NAMALWA (cell line): ENCODE results near the gene DCC.

Experiments
- DNase-seq: peaks from one replicate; pipeline ENCODE4 v3.0.0-alpha.2; 2015; ENCODE audit warnings: low spot score

The DCC gene

DNA sequence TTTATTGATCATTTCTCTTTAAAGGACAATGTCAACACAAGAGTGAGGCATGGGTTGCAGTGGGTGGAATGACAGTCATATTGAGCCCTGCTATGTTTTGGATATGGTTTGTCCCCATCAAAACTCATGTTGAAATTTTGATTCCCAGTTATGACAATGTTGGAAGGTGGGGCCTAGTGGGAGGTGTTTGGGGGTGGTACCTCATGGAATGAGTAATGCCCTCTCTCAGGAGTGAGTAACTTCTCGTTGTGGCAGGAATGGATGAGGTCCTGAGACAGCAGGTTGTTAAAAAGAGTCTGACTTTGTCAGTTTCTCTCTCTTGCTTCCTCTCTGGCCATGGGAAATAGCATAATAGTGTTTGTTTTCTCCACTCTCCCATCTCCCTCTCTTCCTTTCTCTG lies 345.3 kb downstream of the DCC start:
- DNase-seq = no peak

DNA sequence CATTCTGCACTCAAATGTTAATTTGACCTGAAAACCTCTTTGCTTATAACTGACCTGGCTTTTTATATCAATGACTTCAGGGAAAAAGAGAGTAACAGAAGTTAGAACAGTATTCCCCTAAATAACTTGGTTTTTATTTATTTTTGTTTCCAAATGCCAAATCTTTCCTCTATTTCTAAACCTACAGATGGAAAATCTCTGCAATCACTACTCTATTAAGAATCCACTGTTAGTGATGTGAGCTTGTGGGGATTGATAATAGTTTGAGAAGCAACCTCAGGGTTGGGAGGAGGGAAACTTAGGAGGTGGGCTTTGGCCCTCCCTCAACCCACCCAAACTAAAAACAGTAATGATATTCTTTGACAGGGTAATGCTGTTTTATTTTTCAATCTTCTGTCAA lies 351.8 kb downstream of the DCC start:
- DNase-seq = no peak

DNA sequence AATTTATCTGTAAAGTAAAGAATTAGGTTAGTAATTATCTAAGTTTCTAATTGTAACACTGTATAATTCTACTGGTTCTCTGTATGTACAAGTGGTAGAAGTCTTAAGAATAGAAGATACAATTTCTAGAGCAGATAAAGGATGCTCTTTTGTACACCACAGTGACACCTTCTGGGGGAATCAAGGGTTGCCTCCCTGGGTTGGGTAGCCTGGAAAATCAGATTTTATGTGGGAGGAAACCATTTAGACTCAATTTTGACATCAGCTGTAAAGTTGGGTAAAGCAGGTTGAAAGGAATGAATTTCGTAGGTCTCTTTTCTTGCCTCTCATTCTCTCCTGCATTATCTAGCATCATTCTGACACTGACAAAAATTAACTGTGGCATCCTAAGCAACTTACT lies 354.8 kb downstream of the DCC start:
- DNase-seq = peak; percentile 54

DNA sequence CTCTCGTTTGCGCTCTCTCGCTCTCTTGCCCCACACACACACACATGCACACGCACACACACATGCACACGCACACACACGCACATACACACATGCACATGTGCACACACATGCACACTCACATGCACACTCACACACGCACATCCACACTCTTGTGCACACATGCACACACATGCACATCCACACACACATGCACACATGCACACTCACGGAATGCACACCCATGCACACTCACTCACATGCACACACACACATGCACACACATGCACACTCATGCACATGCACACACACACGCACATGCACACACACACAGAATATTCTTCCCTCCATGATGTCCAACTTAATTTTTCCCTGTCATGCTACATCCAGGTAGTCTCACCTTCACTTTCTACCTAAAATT lies 360.1 kb downstream of the DCC start:
- no peak for DNase-seq

DNA sequence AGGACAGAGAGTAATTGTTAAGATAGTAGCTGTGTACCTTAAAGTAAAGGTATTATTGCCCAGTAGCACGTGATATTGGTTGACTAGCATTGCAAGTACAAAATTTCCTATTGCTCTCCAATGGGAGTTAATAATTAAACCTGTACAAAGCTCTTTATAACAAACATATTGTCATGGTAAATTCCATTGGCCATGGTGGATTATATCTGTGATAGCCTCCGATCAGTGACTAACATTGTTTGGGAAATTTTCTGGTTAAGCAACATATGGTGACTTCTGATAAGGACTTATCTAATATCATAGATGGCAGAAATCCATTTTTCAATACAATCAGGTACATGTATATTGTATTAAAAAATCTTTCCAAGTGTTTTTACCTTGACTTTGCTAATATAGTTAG lies 360.8 kb downstream of the DCC start:
- DNase-seq = no peak

DNA sequence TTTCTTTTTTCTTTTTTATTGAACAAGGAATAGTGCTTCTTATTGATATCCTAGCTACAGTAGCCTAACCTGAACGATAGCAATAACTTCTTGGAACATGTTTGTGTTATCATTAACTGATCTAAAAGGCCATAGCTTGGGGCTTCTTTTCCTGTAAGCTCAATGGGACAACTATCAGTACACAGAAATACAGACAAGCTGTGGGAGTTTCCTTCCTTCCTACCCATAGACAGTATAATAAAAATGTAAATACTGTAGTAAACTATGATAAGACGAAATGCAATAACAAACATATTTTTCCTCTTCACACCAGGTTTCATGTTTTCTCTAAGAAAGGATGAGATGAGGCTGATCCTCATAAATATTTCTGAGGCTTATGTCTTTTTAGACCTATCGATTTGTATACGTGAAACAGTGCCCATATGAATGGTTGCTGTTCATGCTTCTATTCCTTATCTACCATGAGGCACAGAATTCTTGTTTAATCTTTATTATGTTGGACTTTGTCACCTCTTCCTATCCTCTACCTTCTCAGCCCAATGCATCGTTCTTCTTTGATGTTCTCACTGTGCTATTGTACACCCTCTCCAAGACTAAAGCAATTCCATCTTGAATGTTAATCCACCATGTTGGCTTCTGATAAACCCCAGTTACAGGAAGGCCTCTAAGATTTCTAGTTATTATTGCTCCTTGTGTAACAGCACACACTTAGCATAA lies 361.4 kb downstream of the DCC start:
- no peak for DNase-seq

DNA sequence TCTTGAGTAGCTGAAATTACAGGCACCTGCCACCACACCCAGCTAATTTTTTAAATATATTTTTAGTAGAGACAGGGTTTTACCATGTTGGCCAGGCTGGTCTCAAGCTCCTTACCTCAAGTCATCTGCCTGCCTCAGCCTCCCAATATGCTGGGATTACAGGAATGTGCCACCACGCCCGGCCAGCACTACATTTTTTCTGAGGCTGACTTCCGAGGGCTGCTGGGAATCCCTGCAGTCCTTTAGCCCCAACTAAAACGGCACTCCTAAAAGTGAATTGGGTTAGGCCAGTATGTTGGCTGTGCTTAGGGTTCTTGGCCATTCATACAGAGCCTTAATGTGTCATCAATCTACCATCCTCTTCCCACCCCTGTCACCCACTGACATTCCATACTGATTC lies 375.4 kb downstream of the DCC start:
- DNase-seq = no peak

DNA sequence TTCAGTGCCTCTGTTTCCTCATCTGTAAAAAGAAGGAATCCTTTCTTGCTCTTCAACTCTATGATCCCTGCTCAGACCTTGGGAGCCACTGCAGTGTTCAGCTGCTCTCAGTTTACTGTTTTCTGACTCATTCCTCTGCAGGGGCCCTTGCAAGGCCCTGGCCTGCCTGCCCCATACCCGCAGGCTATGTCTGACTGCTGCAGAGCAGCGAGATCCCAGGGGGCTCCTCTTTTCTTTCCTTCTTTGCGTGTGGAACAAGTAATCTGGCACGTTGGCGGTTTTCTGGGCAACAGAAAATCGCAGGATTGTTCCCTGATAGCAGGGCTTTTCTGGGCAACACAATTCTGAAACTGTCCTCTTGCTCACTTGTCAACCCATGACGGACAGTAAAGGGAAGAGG lies 376.0 kb downstream of the DCC start:
- DNase-seq = no peak

DNA sequence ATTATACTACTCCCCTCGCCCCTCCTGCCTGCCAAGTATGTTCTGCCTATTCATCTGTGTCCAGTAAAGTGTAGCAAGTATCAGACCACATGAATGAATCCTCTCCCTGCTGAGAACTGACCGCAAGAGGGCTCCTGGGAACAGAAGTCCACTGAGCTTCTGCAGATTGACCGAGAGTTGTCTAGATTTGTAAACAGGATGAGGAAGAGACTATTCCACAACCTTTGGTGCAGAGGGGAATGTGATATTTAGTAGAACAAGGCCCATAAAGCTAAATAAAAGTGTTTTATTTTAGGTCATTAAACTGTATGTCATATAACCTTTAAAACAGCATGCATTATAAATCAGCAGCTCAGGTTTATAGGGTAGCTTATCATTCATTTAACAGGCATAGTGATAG lies 377.0 kb downstream of the DCC start:
- DNase-seq = peak; percentile 19

DNA sequence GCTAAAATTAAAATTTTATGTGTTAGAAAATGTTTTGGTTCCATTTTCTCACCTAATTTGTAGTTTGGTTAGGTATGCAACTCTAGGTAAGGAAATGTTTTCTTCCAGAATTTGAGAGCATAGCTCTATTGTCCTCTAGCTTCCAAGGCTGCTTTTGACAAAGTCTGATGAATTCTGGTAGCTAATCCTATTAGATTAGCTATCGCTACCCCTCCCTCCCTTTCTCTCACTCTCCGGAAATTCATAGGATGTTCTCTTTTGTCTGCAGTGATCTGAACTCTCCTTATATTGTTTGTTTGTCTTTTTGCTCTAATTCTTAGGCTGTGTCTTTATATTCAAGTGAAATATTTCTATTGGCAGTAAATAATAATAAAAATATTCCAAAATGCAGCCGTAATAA lies 382.9 kb downstream of the DCC start:
- no peak for DNase-seq

DNA sequence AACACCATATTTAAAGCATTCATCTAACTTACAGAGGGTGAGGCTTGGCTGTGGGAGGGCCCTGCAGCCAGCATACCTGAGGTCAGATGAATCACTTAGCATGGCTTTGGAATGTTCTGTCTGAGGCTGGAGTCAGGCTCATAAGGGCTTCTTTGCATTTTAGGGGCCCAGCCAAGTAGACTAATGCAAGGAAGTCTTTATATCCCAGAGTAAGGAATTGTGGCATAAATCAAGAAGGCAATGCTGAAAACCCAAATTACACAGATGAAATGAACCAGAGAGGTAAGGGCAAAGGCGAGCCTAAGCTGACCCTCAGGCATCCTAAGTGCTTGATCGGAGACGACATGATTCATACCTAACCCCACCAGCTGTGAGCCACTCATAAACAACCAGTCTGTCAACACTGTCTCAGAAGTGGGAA lies 383.6 kb downstream of the DCC start:
- DNase-seq = no peak

DNA sequence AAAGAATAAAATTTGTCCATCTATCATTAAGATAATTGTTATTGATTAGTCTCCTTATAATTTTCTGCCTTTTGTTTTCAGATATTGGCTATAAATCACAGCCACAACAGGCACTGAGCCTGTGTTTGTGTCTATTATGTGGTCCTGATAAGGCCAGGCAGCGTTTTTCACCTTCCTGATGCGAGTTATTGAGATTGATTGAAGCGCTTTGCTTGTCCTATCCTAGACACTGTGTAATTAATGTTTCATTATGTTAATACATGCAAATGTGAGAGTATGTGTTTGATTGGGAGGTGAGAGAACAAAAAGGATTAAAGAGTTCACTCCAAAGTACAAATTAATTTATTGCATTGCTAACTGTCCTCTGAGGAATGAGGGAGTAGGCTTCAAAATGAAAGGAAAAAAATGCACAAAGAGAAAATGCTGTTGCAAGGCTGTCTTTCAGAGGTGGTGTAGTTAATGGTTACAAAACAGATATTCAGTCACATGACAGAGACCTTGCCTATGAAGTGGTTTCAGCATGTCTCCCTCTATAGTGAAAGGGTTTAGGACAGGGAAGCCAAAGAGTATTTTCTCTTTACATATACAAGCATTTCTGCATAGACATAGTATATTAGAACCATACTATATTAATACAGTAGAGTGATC lies 391.1 kb downstream of the DCC start:
- no peak for DNase-seq

DNA sequence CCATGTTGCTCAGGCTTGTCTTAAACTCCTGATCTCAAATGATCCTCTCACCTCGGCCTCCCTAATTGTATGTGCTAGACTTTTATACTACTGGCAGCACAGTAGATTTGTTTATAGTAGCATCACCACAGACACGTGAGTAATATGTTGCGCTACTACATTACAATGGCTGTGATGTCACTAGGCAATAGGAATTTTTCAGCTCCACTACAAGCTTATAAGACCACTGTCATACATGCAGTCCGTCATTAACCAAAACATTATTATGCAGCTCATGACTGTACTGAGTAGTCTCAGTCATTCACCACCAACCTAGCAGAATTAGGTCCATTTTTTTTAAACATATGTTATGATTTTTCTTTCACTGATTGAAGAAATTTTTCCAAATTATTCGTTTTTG lies 398.9 kb downstream of the DCC start:
- DNase-seq = no peak

DNA sequence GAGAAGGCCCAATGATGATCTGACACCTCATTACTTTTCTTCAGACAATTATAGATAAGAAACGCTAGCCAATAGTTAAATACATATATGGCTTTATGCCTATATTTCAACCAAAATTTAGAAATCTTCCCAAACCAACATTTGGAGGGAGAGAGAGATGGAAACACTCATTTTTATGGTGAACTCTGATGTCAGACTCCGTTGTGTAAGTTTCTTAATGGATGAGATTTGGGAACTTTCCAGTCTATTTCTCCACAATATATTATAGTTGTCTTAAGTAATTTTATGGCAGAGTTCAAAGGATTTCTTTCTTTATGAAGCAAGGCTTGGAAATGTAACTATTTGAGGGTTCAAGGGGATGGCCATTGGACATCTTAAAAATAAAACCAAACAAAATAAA lies 407.0 kb downstream of the DCC start:
- DNase-seq = no peak

DNA sequence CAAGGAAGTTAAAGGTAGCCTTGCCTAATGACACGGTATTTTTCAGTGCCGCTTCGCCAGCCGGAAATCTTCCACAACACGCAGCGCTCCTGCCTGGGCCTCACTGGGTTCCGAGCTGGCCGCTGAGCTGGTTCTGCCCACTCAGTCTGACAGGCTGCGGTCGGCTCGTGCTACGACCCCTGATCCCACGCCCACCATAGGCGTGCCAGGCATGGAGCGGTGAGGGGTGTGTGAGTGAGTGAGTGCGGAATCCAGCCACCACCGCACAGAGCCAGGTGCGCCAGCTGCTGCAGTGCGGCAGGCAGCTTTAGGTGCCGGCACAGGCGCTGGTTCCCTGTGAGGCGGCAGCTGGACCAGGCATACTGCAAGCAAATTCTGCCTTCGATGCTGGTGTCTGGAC lies 407.9 kb downstream of the DCC start:
- DNase-seq = no peak

DNA sequence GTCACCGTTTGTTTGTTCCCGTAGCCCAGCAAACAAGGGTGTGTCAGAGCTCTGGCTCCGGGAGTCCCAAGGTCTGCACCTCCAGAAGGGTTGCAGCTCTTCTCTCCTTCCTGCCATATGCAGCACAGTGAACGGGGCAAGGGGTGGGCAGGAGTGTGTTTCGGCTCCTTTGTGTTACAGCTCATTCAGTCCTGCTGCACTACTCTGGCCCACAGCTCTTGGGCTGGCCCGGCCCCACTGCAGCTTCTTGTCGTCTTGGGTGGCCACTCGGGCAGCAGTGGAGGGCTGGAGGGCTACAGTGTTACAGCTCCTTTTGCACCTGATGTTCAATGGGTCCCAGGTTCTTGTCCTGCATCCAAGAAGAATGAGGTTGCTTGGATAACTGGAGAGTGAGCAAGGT lies 408.3 kb downstream of the DCC start:
- no peak for DNase-seq

DNA sequence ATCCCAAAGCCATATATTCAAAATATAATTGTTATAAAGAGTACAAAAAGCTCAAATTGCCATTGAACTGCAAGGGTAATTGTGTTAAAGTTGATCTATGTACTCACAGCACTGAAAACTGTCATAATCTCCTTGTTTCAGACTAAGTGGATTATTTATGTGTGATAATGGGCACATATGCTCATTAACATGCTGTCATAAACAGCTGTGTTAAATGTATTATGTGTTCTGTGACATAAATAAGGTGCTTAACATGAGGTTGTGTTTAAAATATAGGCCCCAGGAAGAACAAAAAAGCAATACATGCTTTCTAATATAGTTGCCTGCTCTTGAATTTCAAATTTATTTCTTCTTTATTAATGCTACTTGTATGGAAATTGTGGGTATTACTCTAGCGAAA lies 409.5 kb downstream of the DCC start:
- no peak for DNase-seq

DNA sequence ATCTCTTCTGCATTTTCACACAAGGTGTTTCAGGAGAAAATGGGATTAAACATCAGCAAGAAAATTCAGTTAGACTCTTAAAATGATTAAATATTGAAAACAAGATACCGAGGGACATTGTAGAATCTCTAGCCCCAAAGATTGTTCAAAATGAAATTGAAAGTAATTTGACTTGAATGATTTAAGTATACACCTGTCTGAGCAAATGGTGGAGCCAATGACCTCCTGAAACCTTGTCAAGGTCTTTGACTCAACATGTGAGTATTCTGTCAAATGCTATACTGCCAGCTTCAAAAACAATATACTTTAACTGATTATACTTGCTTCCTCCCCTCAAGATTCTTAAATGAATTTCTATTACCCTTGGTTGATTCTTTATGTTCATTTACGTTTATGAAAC lies 411.0 kb downstream of the DCC start:
- peak; percentile 2 for DNase-seq

DNA sequence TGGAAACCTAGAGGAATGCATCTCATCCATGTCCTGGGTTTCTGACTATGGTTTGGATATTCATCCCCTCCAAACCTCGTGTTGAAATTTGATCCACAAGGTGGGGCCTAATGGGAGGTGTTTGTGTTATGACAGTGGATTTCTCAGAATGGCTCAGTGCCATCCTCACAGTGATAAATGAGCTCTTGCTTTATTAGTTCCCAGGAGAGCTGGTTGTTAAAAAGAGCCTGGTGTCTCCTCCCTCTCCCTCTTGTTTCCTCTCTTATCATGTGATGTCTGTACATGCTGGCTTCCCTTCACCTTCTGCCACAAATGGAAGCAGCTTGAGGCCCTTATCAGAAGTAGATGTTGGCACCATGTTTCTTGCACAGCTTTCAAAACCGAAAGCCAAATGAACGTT lies 424.3 kb downstream of the DCC start:
- no peak for DNase-seq

DNA sequence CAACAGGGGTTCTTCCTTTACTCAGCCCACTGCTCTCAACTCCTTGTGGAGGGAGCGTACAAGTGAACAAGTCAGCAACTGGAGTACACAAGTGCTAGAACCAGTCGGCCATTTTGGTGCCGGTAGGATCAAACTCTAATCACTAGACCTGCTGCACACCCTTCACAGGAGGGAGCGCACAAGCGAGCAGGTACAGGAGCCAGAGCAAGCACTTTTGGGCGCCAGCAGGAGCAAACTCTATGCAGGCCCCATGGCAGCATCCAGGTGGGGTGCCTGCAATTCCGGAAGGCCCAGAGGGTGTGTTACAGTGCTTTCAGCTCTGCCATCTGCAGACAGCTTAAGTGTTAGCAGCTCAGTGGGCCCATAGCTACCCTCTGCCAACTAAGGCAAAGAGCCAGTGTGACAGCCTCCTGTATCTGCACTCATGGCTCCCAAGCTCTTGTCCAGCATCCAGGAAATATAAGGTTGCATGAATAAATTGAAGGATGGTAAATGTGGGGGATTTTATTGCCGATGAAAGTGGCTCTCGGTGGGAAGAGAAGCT lies 426.1 kb downstream of the DCC start:
- DNase-seq = no peak

DNA sequence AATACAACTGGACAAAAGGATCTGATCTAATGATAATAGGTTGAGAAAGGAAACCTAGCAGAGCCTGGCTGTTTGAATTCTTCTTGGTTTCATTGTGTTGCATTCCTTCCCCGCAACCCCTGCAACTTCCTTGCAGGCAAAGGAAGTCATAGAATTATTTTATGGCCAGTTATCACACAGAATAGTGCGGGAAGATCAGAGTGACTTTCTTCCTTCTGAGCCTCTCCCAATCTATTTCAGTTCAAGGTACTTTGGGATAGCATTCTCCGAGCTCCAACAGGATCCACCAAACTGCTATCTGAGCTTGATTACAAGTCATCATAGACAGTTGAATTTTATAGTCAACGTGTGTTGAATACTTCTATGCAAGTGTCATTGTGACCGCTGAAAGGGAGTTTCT lies 441.1 kb downstream of the DCC start:
- no peak for DNase-seq

DNA sequence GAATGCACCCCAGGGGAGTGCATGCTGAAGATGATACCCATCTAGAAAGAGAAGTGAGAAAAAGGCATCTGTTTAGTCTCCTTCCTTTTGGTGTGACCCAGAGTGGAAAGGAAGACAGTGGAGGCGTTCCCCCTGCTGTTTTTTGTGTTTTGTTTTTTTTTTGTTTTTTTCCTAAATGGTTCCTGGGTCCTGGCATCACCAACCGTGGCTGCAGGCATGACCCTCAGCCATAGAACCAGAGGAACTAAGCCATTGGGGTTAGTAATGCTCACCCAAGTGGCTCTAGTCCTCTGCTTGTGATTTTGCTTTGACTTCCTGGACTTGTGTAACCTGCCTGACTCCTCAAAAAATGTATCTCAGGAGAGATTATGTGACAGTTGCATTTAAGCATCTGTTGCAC lies 451.3 kb downstream of the DCC start:
- no peak for DNase-seq

DNA sequence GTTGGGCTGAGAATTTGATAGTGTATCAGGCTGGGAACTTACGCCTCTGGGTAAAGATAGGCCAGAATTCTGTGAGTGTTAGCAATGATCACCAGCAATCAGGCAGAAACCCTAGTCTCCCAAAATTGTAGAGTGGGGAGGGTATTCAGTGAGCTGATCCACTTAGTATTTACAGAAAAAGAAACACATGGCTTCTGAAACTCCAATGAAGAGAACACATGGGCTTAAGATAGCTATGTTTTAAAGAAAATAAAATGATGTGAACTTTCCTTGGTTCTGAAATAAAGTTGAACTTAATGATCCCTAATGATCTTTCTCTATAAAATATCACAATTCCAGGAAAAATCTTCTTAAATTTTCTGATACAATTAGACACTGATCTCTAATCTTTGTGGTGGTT lies 472.8 kb downstream of the DCC start:
- DNase-seq = no peak
